ENCODE data around the gene TWNK.

The TWNK gene

DNA sequence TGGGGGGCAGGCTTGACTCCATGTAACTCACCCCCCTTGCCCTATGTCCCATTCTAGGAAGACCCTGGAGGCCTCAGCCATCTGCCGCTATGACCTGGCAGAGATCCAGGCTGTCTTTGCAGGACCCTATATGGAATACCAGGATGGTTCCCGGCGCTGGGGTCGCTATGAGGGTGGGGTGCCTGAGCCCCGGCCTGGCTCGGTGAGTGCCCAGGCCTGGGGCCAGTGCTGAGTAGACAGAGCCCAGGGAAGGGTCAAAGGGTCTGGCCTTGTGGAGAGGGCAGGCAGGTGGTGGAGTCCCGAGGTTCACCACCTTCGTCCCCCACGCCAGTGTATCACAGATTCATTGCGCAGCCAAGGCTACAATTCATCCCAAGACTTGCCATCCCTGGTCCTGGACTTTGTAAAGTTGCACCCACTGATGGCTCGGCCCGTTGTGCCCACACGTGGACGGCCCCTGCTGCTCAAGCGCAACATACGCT is 7.5 kb upstream of the TWNK start:
- H3K36me3 Mint-ChIP-seq (ENCODE audit: insufficient read depth): peaks cover 19% of the 10 kb centered on the region
- no peaks in the 10 kb centered on the region for H3K27me3 Mint-ChIP-seq
- DNase-seq (no peak), ATAC-seq (replicated peaks) (no peak)
- no peak overlapping the region for H3K27ac Mint-ChIP-seq
- no peaks in the 10 kb centered on the region for H3K9me3 Mint-ChIP-seq
- H3K4me3 Mint-ChIP-seq: no peak overlapping the region
- peaks cover 7 to 9% of the 10 kb centered on the region in 2 donors for H3K4me1 Mint-ChIP-seq (ENCODE audit: low read depth in 2 of 2)

DNA sequence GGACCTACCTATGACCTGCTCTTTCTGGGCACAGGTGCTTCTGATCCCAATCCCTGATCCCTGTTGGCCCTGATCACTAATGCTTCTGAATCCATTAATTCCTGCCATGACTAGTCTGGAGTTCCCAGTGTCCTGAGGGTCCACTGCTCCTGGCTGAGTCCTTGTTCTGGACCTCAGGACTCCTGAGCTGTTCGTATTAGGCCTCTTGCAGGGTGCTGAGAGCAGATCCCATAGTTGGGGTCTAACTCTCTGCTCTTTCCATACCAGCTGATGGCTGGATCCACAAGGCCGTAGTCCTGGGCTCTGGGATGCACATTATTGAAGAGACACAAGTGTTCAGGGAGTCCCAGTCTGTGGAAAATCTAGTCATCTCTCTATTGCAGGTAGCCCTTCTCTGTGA is 7.0 kb upstream of the TWNK start:
- Mint-ChIP-seq H3K9me3 (no peaks in the 10 kb centered on the region), H3K36me3 (ENCODE audit: insufficient read depth) (peaks cover 19% of the 10 kb centered on the region), H3K27me3 (no peaks in the 10 kb centered on the region), H3K4me1 (ENCODE audit: low read depth in 2 of 2) (peaks cover 8 to 11% of the 10 kb centered on the region in 2 donors), H3K4me3 (no peak overlapping the region), H3K27ac (no peak overlapping the region)
- ATAC-seq (replicated peaks) (no peak), DNase-seq (no peak)

DNA sequence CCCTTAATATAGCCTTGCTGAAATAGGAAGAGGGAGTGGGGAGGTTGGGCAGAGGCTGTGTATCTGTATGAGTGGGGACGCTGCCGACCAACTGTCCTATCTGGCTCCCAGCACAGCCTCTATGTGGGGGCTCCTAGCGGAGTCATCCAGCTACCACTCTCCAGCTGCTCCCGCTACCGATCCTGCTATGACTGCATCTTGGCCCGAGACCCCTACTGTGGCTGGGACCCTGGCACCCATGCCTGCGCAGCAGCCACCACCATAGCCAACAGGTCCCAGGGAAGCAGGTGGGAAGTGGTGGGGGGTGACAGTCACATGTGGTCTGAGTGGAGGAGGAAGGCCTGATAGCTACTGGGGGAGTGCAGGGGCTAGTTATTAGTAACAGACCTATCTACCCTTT is 6.6 kb upstream of the TWNK start:
- DNase-seq (no peak), ATAC-seq (replicated peaks) (no peak)
- Mint-ChIP-seq H3K27me3 (no peaks in the 10 kb centered on the region), H3K4me1 (ENCODE audit: low read depth in 2 of 2) (peaks cover 11 to 12% of the 10 kb centered on the region in 2 donors), H3K27ac (no peak overlapping the region), H3K36me3 (ENCODE audit: insufficient read depth) (peaks cover 22% of the 10 kb centered on the region), H3K9me3 (no peaks in the 10 kb centered on the region), H3K4me3 (no peak overlapping the region)

DNA sequence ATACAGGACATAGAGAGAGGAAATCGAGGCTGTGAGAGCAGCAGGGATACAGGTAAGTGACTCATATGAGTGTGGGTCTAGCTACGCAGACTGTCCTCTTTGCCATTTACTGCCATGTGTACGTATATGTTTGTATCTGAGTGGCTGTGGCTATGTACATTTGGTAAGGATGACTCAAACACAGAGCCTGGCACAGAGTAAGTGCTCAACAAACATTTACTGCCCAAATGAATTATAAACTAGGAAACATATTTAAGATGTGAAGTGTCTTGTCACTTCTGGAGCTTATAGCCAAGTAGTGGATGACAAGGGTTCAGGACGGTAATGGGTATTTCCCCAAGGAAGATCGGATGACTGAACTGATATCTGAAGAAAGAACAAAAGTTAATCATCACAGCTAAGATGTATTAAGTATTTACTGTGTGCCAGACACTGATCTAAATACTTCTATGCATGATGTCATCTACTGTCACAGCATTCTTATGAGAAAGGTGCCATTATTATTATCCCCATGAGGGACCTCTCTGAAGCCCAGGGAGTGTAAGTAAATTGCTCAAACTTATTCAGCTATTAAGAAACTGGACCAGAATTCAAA is 6.1 kb upstream of the TWNK start:
- H3K4me3 Mint-ChIP-seq: no peak overlapping the region

DNA sequence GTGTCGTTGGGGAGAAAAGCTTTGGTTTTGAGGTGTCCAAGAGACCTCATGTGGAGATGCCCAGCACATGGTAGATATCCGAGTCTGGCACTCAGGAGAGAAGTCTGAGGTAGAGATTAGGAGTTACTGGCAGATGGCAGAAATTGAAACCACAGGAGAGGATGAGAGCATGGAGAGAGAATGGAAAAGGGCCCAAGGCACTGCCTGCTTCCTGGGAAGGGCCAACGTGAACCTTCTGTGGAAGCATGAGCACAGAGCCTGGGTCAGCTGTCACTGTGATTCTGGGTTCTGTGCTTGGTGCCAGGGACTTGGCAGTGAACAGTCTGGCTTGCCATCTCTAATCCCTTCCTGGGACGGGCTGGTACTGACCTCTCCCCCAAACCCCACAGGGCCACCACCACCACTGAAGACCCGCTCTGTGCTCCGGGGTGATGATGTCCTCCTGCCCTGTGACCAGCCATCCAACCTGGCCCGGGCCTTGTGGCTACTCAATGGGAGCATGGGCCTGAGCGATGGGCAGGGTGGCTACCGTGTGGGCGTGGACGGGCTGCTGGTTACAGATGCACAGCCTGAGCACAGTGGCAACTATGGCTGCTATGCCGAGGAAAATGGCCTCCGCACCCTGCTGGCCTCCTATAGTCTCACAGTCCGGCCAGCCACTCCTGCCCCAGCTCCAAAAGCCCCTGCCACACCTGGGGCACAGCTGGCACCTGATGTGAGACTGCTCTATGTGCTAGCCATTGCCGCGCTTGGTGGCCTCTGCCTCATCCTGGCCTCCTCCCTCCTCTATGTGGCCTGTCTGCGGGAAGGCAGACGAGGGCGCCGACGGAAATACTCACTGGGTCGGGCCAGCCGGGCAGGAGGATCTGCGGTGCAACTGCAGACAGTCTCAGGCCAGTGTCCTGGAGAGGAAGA is 4.2 kb upstream of the TWNK start:
- Mint-ChIP-seq H3K27me3 (no peaks in the 10 kb centered on the region), H3K4me1 (ENCODE audit: low read depth in 2 of 2) (peaks cover 27 to 28% of the 10 kb centered on the region in 2 donors), H3K4me3 (no peak overlapping the region), H3K9me3 (no peaks in the 10 kb centered on the region), H3K27ac (no peak overlapping the region), H3K36me3 (ENCODE audit: insufficient read depth) (peaks cover 22% of the 10 kb centered on the region)
- ATAC-seq (replicated peaks): no peak
- DNase-seq: no peak

More for the DNA sequence above, 6.1 kb upstream of the TWNK start:
- Mint-ChIP-seq H3K27ac (no peak overlapping the region), H3K27me3 (no peaks in the 10 kb centered on the region), H3K4me1 (ENCODE audit: low read depth in 2 of 2) (peaks cover 11 to 14% of the 10 kb centered on the region in 2 donors), H3K36me3 (ENCODE audit: insufficient read depth) (peaks cover 22% of the 10 kb centered on the region), H3K9me3 (no peaks in the 10 kb centered on the region)
- DNase-seq: no peak
- no peak for ATAC-seq (replicated peaks)

DNA sequence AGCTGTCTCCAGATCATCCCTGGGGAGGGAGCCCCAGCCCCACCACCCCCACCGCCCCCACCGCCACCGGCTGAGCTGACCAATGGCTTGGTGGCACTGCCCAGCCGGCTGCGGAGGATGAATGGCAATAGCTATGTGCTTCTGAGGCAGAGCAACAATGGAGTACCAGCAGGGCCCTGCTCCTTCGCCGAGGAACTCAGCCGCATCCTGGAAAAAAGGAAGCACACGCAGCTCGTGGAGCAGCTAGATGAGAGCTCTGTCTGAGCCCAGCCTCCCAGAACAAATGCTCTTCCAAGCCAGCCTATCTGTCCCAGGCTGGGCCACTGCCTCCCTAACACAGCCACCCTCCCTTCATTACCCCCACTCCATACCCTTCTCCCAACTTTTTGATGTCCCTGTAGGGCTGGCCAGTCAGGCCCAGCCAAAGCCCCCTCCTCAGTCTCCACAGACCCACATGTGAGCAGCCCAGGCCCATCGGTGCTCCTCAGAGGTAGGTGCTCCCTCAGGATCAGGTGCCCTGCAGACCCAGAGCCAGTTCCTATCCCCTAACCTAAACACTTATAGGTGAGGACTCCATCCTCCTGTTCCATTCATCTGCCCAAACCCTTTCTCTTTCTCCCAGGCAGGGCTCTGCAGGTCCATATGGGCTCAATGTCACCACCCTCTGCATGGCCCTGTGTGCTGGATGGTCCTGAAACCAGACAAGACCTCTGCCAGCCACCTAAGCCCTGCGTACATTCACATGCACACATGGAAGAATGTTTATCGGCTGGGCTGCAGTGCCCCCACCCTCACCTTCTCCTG is 3.3 kb upstream of the TWNK start:
- H3K27me3 Mint-ChIP-seq: no peaks in the 10 kb centered on the region
- H3K4me1 Mint-ChIP-seq (ENCODE audit: low read depth in 2 of 2): peaks cover 27 to 28% of the 10 kb centered on the region in 2 donors
- ATAC-seq (replicated peaks) (no peak), DNase-seq (no peak)
- peaks cover 22% of the 10 kb centered on the region for H3K36me3 Mint-ChIP-seq (ENCODE audit: insufficient read depth)
- H3K27ac Mint-ChIP-seq: no peak overlapping the region
- H3K9me3 Mint-ChIP-seq: no peaks in the 10 kb centered on the region
- H3K4me3 Mint-ChIP-seq: no peak overlapping the region

DNA sequence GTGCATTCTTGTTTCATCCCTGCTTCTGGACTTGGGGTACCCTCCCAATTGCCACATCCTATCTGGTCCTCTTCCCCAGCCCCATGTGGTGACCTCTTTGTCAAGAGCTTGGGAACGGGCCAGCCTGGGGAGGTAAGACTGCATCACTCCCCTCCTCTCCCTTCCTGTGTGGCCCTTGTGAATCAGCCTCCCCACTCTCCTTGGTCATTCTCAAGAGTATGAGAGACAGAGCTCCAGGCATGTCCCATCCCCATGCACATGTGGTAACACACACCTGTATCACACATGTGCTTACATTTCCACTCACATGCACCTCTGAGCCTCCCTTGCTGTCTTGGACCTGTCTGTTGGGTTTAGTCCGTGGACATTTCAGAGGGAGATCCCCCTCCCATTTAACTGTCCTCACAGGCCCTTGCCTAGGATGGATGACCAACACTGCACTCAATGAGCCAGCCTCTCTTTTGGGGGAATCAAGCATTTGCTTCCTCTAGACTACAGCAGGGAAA is 2.6 kb upstream of the TWNK start:
- Mint-ChIP-seq H3K4me3 (no peak overlapping the region), H3K27me3 (no peaks in the 10 kb centered on the region), H3K27ac (no peak overlapping the region), H3K9me3 (no peaks in the 10 kb centered on the region), H3K4me1 (ENCODE audit: low read depth in 2 of 2) (peaks cover 27 to 28% of the 10 kb centered on the region in 2 donors), H3K36me3 (ENCODE audit: insufficient read depth) (peaks cover 22% of the 10 kb centered on the region)
- DNase-seq (no peak), ATAC-seq (replicated peaks) (no peak)

DNA sequence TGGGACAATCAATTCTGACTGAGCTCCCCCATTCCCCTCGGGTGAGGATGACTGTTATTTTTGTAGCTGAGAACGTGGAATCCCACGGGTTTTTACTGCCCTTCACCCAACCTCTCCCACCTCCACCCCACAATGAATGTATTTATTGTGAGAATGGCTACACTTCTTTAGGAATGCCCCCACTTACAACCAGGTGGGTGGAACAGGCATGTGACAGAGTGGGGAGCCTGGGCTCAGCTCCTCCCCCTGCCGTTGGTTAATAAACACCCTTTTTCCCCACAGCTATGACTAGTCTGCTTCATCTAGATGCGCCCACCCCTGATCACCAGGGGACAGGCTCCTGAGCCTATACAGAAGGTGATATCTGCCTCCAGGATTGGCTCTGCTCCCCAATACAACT is 2.0 kb upstream of the TWNK start:
- Mint-ChIP-seq H3K27ac (peak overlapping the region in 1 of 2 donors; percentile 51), H3K9me3 (no peaks in the 10 kb centered on the region), H3K36me3 (ENCODE audit: insufficient read depth) (peaks cover 22% of the 10 kb centered on the region), H3K27me3 (no peaks in the 10 kb centered on the region), H3K4me3 (peak overlapping the region; percentile 91 to 93), H3K4me1 (ENCODE audit: low read depth in 2 of 2) (peaks cover 27 to 28% of the 10 kb centered on the region in 2 donors)
- ATAC-seq (replicated peaks) (no peak), DNase-seq (no peak)

DNA sequence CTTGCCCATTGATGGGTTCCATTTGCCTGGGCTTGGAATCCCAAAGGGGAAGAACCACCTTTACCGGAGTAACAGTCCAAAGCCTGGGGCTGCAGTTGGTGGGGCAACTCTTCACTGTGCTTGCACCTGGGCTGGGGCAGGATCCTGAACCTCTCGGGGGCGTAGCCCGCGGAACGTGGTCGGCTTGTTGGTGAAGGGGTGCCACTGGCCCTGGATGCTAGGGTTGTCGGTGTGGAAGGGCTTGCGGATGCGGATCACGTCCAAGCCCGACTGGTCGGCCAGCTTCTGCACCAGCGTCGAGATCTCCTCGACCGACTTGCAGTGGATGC is 756 bp upstream of the TWNK start:
- Mint-ChIP-seq H3K36me3 (ENCODE audit: insufficient read depth) (peaks cover 21% of the 10 kb centered on the region), H3K9me3 (no peaks in the 10 kb centered on the region), H3K27ac (peak overlapping the region; percentile 88 to 94), H3K27me3 (no peaks in the 10 kb centered on the region), H3K4me3 (peak overlapping the region; percentile 91 to 93), H3K4me1 (ENCODE audit: low read depth in 2 of 2) (peaks cover 27 to 31% of the 10 kb centered on the region in 2 donors)
- no peak for ATAC-seq (replicated peaks)
- no peak for DNase-seq

DNA sequence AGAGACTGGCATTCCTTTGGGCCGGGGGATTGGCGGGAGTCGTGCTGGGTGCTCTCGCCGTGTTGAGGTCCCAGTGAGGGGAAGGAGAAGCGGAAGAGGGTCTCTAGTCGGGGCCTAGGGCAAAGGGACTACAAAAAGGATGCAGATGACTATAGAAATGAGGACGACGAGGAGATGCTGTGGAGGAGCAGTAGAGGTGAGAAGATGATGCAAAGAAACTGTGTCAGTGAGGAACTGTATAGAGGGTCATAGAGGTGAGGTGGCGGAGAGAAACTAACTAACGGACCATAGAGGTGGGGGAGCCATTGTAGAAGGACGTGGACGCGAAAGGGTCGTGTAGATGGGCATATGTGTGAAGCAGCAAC is 324 bp downstream of the TWNK start:
- H3K9me3 Mint-ChIP-seq: no peaks in the 10 kb centered on the region

DNA sequence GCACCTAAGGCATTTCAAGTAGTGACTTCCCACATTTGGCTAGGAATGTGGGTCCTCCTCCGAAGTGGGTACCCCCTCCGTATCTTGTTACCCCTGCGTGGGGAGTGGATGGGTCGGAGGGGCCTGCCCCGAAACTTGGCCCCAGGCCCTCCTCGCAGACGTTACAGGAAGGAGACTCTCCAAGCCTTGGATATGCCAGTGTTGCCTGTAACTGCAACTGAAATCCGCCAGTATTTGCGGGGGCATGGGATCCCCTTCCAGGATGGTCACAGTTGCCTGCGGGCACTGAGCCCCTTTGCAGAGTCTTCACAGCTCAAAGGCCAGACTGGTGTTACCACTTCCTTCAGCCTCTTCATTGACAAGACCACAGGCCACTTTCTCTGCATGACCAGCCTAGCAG is 823 bp downstream of the TWNK start:
- H3K27ac Mint-ChIP-seq: peak overlapping the region; percentile 88 to 94
- peaks cover 23% of the 10 kb centered on the region for H3K36me3 Mint-ChIP-seq (ENCODE audit: insufficient read depth)
- H3K27me3 Mint-ChIP-seq: no peaks in the 10 kb centered on the region
- H3K9me3 Mint-ChIP-seq: no peaks in the 10 kb centered on the region
- H3K4me3 Mint-ChIP-seq: peak overlapping the region; percentile 91 to 93
- no peak for DNase-seq
- no peak for ATAC-seq (replicated peaks)
- peaks cover 27 to 31% of the 10 kb centered on the region in 2 donors for H3K4me1 Mint-ChIP-seq (ENCODE audit: low read depth in 2 of 2)

More for the DNA sequence above, 324 bp downstream of the TWNK start:
- H3K4me1 Mint-ChIP-seq (ENCODE audit: low read depth in 2 of 2): peaks cover 27 to 31% of the 10 kb centered on the region in 2 donors
- H3K36me3 Mint-ChIP-seq (ENCODE audit: insufficient read depth): peaks cover 20% of the 10 kb centered on the region
- H3K4me3 Mint-ChIP-seq: peak overlapping the region; percentile 91 to 93
- no peak for DNase-seq
- H3K27me3 Mint-ChIP-seq: no peaks in the 10 kb centered on the region
- H3K27ac Mint-ChIP-seq: peak overlapping the region; percentile 88 to 94
- ATAC-seq (replicated peaks): peak; percentile 3

DNA sequence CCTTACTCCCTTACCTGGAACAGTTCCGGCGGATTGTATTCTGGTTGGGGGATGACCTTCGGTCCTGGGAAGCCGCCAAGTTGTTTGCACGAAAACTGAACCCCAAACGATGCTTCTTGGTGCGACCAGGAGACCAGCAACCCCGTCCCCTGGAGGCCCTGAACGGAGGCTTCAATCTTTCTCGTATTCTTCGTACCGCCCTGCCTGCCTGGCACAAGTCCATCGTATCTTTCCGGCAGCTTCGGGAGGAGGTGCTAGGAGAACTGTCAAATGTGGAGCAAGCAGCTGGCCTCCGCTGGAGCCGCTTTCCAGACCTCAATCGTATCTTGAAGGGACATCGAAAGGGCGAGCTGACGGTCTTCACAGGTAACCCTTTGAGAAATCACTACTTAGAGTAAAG is 1.7 kb downstream of the TWNK start:
- Mint-ChIP-seq H3K27me3 (no peaks in the 10 kb centered on the region), H3K36me3 (ENCODE audit: insufficient read depth) (peaks cover 23% of the 10 kb centered on the region), H3K27ac (no peak overlapping the region), H3K9me3 (no peaks in the 10 kb centered on the region), H3K4me1 (ENCODE audit: low read depth in 2 of 2) (peaks cover 25 to 29% of the 10 kb centered on the region in 2 donors), H3K4me3 (no peak overlapping the region)
- no peak for ATAC-seq (replicated peaks)
- DNase-seq: no peak

DNA sequence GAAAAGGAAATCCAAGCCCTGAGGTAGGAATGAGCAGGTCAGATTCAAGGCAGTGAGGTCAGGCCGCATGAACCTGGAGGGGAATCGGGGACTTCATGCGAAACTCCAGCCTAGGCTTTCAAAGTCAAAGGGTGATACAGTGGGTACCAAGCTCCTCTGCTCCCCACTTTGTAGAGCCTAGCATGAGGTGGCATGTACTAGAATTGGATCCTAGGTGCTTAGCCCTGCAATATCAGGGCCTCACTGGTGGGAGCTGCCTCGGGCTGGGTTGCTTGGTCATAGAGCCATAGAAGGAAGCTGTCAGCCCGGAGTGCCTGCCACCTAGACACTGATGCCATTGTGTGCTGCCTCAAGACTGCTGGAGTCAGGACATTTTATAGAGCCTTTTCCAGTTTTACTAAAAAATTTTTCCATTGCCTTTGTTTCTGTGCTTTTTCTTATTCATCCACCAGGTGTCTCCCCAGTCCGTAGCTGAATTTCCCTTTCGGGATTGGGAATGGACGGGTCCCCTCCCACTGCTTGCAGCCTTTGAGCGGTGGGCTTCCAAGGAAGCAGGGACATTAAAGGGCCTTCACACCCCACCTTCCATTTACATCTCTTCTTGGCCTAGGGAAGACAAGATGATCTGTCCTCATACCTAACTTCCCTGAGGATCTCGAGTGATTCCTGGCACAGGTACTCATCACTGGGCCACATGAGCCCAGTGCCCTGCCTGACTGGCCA is 6.8 kb downstream of the TWNK start:
- Mint-ChIP-seq H3K9me3 (no peaks in the 10 kb centered on the region), H3K36me3 (ENCODE audit: insufficient read depth) (peaks cover 23% of the 10 kb centered on the region), H3K4me1 (ENCODE audit: low read depth in 2 of 2) (peaks cover 17 to 21% of the 10 kb centered on the region in 2 donors), H3K4me3 (no peak overlapping the region), H3K27ac (peak overlapping the region in 1 of 2 donors; percentile 36), H3K27me3 (no peaks in the 10 kb centered on the region)
- DNase-seq (no peak), ATAC-seq (replicated peaks) (no peak)
